ENCODE data around the gene LAMC1. TPM values are rescaled to one million over a fixed set of nuclear protein-coding genes. Genes with fewer than 3 reads are reported as not detected.

LAMC1 gene
- polyA plus RNA-seq, 3 donors: 290 to 310 (median 290) TPM

- DNase-seq (ENCODE audit: low read depth in 3 of 3, low spot score in 2 of 3): no peak
These were observed 52.6 kb downstream of the LAMC1 start for GRCh38 chr1:183075861-183076260.

- DNase-seq (ENCODE audit: low read depth in 3 of 3, low spot score in 2 of 3): no peak
These were observed 53.9 kb downstream of the LAMC1 start for GRCh38 chr1:183077097-183077496.

- no peak for DNase-seq (ENCODE audit: low read depth in 3 of 3, low spot score in 2 of 3)
These were observed 56.6 kb downstream of the LAMC1 start for GRCh38 chr1:183079712-183080388.

GRCh38 chr1:183080406-183080805 lies 57.2 kb downstream of the LAMC1 start:
- DNase-seq (ENCODE audit: low read depth in 3 of 3, low spot score in 2 of 3): no peak

GRCh38 chr1:183081402-183082120 lies 58.3 kb downstream of the LAMC1 start:
- DNase-seq (ENCODE audit: low read depth in 3 of 3, low spot score in 2 of 3): no peak

- no peak for DNase-seq (ENCODE audit: low read depth in 3 of 3, low spot score in 2 of 3)
These were observed 59.4 kb downstream of the LAMC1 start for GRCh38 chr1:183082650-183083049.

- no peak for DNase-seq (ENCODE audit: low read depth in 3 of 3, low spot score in 2 of 3)
These were observed 63.8 kb downstream of the LAMC1 start for GRCh38 chr1:183087001-183087400.

GRCh38 chr1:183089025-183089639 lies 65.9 kb downstream of the LAMC1 start:
- no peak for DNase-seq (ENCODE audit: low read depth in 3 of 3, low spot score in 2 of 3)

- DNase-seq (ENCODE audit: low read depth in 3 of 3, low spot score in 2 of 3): no peak
These were observed 67.3 kb downstream of the LAMC1 start for GRCh38 chr1:183090391-183091006.

- no peak for DNase-seq (ENCODE audit: low read depth in 3 of 3, low spot score in 2 of 3)
These were observed 68.0 kb downstream of the LAMC1 start for GRCh38 chr1:183091181-183091580.

GRCh38 chr1:183092350-183092749 lies 69.1 kb downstream of the LAMC1 start:
- DNase-seq (ENCODE audit: low read depth in 3 of 3, low spot score in 2 of 3): no peak

- no peak for DNase-seq (ENCODE audit: low read depth in 3 of 3, low spot score in 2 of 3)
These were observed 69.9 kb downstream of the LAMC1 start for GRCh38 chr1:183093066-183093668.

GRCh38 chr1:183093786-183094298 lies 70.6 kb downstream of the LAMC1 start:
- no peak for DNase-seq (ENCODE audit: low read depth in 3 of 3, low spot score in 2 of 3)

GRCh38 chr1:183094351-183094750 lies 71.1 kb downstream of the LAMC1 start:
- DNase-seq (ENCODE audit: low read depth in 3 of 3, low spot score in 2 of 3): no peak

GRCh38 chr1:183096351-183096750 lies 73.1 kb downstream of the LAMC1 start:
- no peak for DNase-seq (ENCODE audit: low read depth in 3 of 3, low spot score in 2 of 3)

- DNase-seq (ENCODE audit: low read depth in 3 of 3, low spot score in 2 of 3): peak in 1 of 3 donors; percentile 41
These were observed 73.7 kb downstream of the LAMC1 start for GRCh38 chr1:183096894-183097293.

- DNase-seq (ENCODE audit: low read depth in 3 of 3, low spot score in 2 of 3): no peak
These were observed 74.3 kb downstream of the LAMC1 start for GRCh38 chr1:183097438-183098051.

GRCh38 chr1:183098317-183098716 lies 75.1 kb downstream of the LAMC1 start:
- DNase-seq (ENCODE audit: low read depth in 3 of 3, low spot score in 2 of 3): no peak

- no peak for DNase-seq (ENCODE audit: low read depth in 3 of 3, low spot score in 2 of 3)
These were observed 77.2 kb downstream of the LAMC1 start for GRCh38 chr1:183100361-183100974.

- no peak for DNase-seq (ENCODE audit: low read depth in 3 of 3, low spot score in 2 of 3)
These were observed 77.9 kb downstream of the LAMC1 start for GRCh38 chr1:183101081-183101480.
